ENCODE results near the gene TMPRSS6.
A peak's percentile ranks its signal among the peaks of the same experiment; 100 is the strongest.

The TMPRSS6 gene

DNA sequence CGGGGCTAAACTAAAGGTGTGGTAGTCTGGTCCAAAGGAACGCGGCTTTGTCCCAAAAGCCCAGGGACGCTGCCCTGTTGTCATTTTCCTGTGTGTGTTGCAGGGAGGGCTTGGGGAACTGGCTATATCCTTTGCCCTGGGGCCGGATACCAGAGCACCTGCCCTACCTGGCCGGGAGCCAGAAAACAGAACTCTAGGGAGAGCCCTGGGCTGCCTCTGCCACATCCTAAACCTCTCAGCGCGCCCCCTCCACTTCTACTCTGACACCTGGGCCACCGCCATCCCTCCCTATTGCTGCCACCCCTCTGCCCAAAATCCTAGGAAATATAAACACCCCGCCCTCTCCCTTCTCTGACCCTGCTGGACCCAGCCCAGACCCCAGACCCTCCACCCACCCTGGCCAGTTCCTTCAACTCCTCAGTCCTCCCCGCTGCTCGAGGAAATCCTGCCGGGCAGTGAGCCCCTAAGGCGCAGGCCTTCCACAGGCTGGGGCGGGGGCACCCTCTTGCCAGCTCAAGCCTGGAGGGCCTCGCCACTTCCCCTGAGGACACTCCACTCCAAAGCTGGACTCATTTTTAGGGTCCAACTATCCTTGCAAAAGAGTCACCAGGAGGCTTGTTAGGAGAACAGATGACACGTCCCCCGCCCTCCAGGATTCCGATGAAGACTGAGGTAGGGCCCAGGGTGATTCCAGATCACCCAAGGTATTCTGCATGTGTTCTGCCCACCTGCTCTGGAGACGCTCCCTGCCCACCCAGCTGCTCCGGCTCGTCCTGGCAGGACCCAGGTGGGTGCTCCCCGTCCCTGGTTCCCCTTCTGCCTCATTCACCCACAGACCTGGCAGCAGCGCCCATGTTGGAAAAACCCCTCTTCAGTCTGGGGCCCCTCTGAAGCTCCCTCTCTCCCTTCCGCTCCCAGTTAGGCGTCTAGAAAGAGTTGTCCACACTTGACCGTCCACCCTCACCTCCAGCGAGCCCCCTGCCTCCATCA, 45.8 kb downstream of the TMPRSS6 start:
- DNase-seq = no peak

DNA sequence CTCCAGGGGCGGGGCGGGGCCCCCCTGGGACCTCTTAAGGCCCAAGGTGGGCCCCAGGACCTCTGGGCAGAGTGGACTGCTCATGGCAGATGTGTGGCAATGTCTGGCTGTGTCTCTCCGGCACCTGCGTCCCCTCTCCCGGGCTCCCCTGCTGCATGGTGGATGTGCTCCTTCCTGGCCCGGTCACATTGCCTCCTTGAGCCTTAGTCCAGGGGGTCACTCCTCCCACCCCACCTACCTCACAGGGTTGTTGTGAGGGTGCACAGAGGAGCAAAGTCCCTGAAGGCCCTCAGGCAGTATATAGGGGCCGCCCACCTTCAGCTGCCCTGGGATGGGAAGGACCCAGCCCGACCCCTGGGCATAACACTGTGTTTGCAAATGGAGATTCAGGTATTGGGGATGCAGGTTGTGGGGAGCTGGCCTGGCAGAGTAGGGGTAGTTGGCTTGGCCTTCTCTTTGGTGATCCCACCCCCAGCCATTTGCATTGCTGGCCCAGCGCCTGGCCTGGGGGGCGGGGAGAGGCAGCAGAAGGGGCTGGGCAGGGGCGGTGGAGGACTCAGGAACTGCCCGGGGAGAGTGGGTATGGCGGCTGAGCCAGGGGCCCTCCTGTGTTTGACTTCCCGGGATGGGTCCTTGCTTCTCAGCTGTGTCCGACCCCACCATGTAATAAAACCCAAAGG, 46.7 kb downstream of the TMPRSS6 start:
- DNase-seq = no peak

- no peak for DNase-seq
Observed at GRCh38 chr22:37062376-37062675, 47.2 kb downstream of the TMPRSS6 start.

- no peak for DNase-seq
Observed at GRCh38 chr22:37061611-37062375, 47.7 kb downstream of the TMPRSS6 start.

- peak; percentile 57 for DNase-seq
Observed at GRCh38 chr22:37060801-37061610, 48.5 kb downstream of the TMPRSS6 start.

DNA sequence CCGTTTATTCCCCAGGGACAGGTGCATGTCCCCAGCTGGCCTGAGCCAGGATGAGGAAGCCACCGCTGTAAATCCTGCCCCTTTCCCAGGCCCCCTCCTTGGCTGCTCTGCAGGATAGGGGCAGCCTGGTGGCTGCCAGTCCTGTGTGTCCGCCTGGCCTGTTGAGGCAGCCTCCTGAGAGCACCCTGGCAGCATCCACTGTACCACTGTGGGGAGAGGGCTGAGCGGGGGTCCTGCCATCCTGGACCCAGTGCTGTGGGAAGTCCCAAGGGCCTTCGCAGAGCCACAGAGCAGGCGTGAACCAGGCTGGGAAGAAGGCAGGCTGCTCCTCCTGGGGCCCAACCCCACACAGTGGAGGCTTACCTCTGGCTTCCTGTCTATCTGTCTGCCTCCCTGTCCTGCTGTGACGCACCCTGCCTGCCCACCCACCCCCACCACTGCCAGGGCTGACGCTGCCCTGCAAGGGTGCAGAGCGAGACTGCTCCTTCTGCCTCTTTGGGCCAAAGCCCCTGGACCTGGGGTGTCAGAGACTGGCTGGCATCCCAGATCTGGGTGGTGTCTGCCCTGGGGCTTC, 49.5 kb downstream of the TMPRSS6 start:
- no peak for DNase-seq

DNA sequence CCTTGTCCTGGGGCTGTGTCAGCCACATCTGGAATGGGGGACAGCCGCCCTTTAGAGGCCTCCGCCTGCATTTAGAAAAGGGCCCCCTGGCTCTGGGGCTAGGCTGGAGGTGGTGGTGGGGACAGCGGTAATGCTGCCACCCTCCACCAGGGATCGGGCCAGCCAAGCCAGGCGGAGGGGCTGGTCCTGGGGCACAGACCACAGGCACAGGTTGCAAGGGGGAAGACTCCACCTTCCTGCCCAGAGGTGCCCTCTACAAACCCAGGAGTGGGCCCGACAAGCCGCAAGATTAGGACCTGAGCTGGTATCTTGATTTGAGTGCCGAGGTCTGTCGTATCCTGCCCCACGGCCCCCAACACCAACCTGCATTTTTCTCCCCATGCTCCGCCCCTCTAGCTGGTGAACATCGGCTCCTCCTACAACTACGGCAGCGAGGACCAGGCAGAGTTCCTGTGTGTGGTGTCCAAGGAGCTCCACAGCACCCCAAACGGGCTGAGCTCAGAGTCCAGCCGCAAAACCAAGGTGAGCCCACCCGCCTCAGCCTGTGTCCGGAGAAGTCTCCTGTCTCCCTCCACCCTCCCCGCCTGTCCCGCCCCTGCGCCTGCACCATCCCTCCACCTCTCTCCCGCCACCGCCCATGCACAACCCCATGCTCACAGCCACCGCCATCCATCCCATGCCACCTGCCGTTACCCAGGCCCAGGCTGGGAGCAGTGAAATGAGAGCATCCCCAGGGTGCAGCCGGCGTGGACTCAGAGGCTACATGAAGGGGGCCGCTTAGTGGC, 50.4 kb downstream of the TMPRSS6 start:
- no peak for DNase-seq

- DNase-seq = no peak
Observed at GRCh38 chr22:37057796-37058510, 51.6 kb downstream of the TMPRSS6 start.

GRCh38 chr22:37057226-37057625, 52.3 kb downstream of the TMPRSS6 start:
- DNase-seq = no peak

GRCh38 chr22:37056246-37056645, 53.3 kb downstream of the TMPRSS6 start:
- no peak for DNase-seq

DNA sequence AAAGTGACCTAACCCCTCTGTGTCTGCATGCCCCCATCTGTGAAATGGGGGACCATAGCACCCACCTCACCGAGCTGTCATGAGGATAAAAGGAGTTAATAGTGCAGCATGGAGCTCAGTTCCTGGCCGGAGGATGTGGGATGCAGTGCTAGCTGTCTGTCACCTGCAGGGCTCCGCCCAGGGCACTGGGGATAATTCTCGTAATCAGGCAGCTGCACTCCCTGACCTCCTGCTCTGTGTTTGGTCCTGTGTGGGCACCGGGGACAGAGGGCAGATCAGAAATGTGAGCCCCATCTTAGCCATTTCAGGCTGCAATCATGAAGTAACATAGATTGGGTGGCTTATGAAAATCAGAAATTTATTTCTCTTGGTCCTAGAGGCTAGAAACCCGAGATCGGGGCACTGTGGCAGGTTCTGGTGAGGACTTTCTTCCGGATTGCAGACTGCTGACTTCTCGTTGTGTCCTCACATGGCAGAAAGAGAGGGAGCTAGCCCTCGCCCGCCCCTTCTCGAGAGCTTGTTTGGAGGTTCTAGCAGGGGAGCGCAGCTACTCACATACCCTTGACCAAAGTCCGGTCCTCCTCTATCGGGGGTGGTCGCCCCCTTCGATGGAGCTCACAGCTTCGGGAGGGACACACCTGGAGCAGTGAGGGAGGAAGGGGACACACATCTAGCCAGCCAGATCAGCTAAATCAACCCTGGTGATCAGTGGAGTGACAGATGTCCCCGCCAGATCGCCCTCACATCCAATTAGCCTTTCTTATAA, 54.7 kb downstream of the TMPRSS6 start:
- no peak for DNase-seq

- DNase-seq = no peak
Observed at GRCh38 chr22:37054056-37054395, 55.5 kb downstream of the TMPRSS6 start.

DNA sequence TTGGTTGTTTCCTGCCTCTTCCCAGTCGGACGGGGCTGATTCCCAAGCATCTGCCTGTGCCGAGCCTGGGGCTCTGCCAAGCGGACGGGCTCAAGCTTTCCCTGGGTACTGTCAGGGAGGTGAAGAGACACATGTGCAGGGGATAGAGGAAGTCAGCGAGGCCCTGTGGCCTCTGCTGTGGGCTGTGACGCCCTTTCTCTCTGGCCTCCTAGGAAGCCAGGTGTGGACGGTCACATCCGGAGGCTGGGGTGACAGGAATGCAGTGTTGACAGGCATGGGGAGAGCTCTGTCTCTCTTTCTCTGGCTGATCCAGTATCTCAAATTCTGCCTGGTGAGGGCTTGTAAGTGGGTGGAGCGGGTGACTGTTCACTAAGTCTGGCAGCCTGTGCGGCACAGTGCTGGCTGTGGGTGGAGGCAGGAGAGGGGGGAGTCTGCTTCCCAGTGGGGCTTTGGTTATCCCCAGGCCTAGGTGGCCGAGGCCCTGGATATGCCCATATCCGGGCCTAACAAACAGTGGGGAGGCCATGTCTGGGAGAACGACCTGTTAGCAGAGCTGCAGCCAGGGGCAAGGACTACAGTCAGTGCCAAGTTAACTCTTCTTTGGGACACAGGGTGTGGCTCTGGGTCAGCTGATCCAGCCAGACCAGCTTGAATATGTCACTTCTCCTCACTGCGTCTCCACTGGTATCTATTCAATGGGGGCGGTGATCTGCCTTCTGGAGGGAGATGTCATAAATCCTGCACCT, 56.0 kb downstream of the TMPRSS6 start:
- DNase-seq = no peak

DNA sequence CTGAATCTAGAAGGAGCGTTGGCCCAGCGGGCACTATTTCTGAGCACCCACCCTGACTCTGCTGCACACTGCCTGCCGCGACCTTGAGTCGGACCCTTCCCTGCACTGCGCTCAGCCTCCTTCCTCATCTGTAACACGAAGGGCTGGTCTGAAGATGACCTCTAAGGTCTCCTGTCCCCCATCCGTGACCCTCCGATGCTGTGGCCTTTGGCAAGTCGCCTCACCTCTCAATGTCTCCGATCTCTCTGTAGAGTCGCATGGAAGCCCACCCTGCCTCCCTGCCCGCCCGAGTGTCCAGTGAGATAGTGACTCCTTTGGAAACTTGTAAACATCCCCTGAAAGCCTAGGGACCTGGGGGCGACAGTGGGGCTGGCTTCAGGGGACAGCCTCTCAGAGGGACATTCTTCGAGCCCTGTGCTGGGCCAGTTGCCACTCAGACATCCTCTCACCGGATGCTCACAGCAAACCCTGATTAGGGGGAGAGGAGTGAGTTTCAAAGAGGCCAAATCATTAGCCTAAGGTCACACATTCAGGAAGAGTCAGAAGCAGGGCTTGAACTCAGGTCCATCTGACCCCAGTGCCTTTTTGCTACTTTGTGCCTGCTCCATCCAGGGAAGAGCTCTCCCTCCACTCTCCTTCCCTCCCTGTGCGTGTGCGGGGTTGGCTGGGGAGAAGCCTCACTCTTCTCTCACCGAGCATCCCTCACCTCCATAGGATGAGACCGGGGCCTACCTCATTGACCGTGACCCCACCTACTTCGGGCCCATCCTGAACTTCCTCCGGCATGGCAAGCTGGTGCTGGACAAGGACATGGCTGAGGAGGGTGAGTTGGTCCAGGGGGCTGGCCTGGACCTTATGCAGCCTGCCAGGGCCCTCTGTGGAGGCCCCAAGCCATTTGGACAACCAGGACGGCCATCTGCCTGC, 56.9 kb downstream of the TMPRSS6 start:
- no peak for DNase-seq

DNA sequence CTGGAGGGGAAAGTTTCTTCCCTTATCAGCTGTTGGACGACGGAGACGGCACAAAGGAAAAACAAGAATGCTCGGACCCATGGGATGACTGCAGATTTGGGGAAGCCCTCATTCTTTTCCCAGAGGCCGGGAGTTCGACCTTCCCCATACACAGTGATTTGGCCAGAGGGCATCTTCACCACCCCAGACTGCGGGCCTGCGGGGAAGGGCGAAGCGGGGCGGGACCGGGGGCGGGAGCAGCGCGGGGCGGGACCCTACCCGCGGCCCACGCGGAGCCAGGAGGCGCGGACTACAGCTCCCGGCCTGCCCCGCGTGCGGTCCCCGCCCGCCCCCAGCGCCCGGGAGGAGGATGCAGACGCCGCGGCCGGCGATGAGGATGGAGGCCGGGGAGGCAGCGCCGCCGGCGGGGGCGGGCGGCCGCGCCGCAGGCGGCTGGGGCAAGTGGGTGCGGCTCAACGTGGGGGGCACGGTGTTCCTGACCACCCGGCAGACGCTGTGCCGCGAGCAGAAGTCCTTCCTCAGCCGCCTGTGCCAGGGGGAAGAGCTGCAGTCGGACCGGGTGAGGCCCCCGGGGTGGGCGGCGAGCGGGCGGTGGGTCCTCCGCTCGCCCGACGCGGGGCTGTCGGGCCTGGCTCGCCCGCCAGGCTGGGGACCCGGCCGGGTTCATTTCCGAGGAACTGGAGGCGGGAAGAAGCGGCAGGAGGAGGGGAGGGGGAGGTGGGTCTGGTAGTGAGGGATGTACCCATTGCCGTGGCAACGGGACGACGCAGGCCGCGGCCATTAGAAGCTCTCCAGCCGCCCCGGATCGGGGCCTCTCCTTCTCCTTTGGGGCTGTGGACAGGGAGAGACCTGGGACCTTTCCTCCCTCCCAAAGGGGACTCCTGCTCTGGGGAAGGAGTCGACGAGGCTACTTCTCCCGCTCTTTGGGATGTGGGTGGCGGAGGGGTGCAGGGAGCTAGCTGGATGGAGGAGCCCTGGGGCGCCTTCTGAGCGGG, 57.8 kb downstream of the TMPRSS6 start, which contains the start of gene KCTD17:
TSS of gene KCTD17 (plus strand) at position 352 of the 995 bp plus-strand sequence. CDS start at position 371, 19 bp downstream.
- DNase-seq = peak; percentile 79

DNA sequence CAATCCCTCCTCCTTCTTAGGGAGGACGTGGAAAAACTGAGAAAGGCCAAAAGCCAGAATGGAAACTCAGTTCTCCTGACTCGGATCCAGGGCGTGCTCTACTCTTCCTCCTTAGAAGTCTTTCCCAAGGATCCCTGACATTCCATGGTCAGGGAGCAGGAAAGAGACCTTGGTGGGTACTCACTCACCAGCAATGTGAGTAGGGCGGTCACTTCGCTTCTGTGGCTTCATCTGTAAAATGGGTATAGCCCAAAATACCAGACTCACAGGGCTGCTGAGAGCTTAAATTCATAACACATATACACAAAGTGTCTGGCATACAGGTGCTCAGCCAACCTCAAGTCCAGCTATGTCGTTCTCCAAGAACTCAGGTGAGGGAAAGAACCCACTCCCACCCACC, 58.6 kb downstream of the TMPRSS6 start:
- no peak for DNase-seq

DNA sequence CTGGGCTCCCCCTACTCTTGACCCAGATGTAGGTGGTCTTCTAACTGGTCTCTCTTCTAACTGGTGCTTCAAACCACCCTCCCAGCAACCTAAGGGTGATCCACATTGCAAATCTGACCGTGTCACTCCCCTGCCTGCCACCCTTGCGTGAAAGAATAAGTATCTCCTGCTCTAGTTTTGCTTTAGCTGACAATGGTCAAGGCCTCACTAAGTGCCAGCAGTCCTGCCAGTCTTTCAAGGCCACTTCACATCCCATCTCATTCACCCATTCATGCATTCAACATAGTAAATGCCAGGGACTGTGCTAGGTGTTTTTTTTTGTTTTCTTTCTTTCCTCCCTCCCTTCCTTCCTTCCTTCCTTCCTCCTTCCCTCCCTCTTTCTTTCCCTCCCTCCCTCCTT, 60.3 kb downstream of the TMPRSS6 start:
- DNase-seq = no peak

Measured in stimulated activated CD4-positive, alpha-beta T cell treated with anti-CD3 and anti-CD28 coated beads, Interleukin-4, amount 100 ng/mL, for 1 hour (primary cell).